Chondrocyte (in vitro differentiated cells): ENCODE measurements around the gene OAF. TPM values are rescaled to one million over a fixed set of nuclear protein-coding genes. Genes with fewer than 3 reads are reported as not detected.
A peak's percentile ranks its signal among the peaks of the same experiment; 100 is the strongest.

Experiments
- DNase-seq: peaks from one replicate; pipeline ENCODE4 v3.0.0; 2021; ENCODE audit warnings: mixed read lengths, low spot score
- H3K27ac Mint-ChIP-seq: one replicate; pipeline ENCODE4 v1.8.0; 2021; ENCODE audit warnings: mild to moderate bottlenecking, moderate library complexity, mixed read lengths; ENCODE audit not compliant: unreplicated experiment
- H3K27me3 Mint-ChIP-seq: 2 replicates; pipeline ENCODE4 v1.8.0; 2021; ENCODE audit warnings: low read depth, mixed read lengths
- H3K36me3 Mint-ChIP-seq: 2 replicates; pipeline ENCODE4 v1.8.0; 2021; ENCODE audit warnings: low read depth, mixed read lengths
- H3K4me1 Mint-ChIP-seq: 2 replicates; pipeline ENCODE4 v1.8.0; 2021; ENCODE audit warnings: low read depth, mild to moderate bottlenecking, mixed read lengths
- H3K4me3 Mint-ChIP-seq: one replicate; pipeline ENCODE4 v1.8.0; 2021; ENCODE audit warnings: mild to moderate bottlenecking, moderate library complexity, mixed read lengths; ENCODE audit not compliant: unreplicated experiment
- H3K9me3 Mint-ChIP-seq: 2 replicates; pipeline ENCODE4 v1.8.0; 2021; ENCODE audit warnings: low read depth, mixed read lengths
- total RNA-seq: library from RNA; stranded (reverse); gene quantifications from 3 replicates; pipeline ENCODE4 v1.2.1, GENCODE V29; 2021
- TF ChIP-seq, protein P1 (sequence below): fragments of 200-600 bp; sonication (generic); IDR thresholded peaks from 2 replicates; pipeline ENCODE4 v1.5.0; 2021; ENCODE audit warnings: antibody characterized with exemption, mild to moderate bottlenecking, moderate library complexity

The OAF gene
- total RNA-seq, 1 donor from 2014 or later: 5.7 TPM

DNA sequence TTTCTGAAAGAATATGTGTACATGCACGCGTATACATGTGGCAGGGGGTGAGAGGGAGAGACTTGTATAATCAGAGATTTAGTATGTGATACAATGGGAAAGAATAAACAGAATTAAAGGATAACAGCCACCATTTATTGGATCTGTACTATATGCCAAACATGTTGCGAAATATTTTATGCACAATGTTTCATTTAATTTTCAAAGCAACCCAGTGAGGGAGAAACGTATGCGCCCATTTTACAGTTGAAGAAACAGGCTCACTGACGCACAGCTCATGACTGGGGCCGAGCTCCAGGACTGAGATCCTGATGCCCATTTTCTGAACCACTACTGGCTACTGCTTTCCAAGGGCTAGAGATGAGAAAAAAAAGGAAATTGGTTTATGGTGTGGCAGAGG, 3.3 kb upstream of the OAF start:
- Mint-ChIP-seq H3K4me3 (no peak overlapping the region), H3K36me3 (peaks cover 3% of the 10 kb centered on the region), H3K9me3 (no peaks in the 10 kb centered on the region), H3K4me1 (peaks cover 15% of the 10 kb centered on the region), H3K27me3 (peaks cover 4% of the 10 kb centered on the region), H3K27ac (no peak overlapping the region)
- TF ChIP-seq, protein P1, sequence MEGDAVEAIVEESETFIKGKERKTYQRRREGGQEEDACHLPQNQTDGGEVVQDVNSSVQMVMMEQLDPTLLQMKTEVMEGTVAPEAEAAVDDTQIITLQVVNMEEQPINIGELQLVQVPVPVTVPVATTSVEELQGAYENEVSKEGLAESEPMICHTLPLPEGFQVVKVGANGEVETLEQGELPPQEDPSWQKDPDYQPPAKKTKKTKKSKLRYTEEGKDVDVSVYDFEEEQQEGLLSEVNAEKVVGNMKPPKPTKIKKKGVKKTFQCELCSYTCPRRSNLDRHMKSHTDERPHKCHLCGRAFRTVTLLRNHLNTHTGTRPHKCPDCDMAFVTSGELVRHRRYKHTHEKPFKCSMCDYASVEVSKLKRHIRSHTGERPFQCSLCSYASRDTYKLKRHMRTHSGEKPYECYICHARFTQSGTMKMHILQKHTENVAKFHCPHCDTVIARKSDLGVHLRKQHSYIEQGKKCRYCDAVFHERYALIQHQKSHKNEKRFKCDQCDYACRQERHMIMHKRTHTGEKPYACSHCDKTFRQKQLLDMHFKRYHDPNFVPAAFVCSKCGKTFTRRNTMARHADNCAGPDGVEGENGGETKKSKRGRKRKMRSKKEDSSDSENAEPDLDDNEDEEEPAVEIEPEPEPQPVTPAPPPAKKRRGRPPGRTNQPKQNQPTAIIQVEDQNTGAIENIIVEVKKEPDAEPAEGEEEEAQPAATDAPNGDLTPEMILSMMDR: no peak
- DNase-seq: no peak

DNA sequence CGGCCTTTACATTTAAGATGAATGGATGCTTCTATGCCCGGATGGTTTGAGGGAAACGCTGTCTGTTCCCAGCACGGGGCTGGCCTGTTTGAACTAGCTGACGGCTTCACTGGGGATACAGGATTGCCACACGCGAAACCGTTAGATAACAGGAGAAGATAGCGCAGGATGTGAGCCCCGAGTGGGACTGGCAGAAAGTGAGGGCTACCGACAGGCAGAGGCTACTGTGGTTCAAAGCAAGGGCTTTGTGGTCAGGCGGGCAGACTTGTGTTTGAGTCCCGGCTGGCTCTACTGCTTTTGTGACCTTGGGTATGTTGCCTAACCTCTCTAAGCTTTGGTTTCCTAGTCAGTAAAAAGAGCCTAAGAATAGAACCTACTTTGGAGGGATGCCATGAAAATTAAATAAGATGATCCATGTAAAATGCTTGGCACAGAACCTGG, 2.8 kb upstream of the OAF start:
- Mint-ChIP-seq H3K36me3 (peaks cover 3% of the 10 kb centered on the region), H3K27ac (no peak overlapping the region), H3K9me3 (no peaks in the 10 kb centered on the region), H3K27me3 (peaks cover 4% of the 10 kb centered on the region), H3K4me3 (no peak overlapping the region), H3K4me1 (peaks cover 15% of the 10 kb centered on the region)
- no peak for DNase-seq
- TF ChIP-seq, protein P1: no peak

DNA sequence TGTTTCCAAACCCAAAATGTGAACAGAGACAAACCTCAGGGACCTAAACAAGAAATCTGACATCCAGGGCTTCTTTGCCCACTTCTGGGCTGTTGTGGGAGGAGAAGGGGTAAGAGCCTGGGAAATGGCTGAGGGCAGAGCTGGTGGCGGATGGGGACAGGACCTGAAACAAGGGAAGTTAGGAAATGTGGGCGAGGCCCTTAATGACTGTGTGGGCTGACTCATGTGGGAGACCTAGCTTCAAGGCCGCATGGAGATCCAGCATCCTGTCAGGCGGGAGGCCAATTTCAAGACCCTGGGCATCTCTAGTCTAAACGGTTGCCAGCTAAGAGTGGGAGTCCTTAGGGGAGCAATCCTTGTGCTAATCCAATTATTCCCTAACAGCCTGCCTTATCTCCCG, 2.1 kb upstream of the OAF start:
- Mint-ChIP-seq H3K27ac (no peak overlapping the region), H3K4me3 (no peak overlapping the region), H3K27me3 (peaks cover 4% of the 10 kb centered on the region), H3K36me3 (peaks cover 3% of the 10 kb centered on the region), H3K4me1 (peaks cover 15% of the 10 kb centered on the region), H3K9me3 (no peaks in the 10 kb centered on the region)
- no peak for DNase-seq
- TF ChIP-seq, protein P1: no peak

DNA sequence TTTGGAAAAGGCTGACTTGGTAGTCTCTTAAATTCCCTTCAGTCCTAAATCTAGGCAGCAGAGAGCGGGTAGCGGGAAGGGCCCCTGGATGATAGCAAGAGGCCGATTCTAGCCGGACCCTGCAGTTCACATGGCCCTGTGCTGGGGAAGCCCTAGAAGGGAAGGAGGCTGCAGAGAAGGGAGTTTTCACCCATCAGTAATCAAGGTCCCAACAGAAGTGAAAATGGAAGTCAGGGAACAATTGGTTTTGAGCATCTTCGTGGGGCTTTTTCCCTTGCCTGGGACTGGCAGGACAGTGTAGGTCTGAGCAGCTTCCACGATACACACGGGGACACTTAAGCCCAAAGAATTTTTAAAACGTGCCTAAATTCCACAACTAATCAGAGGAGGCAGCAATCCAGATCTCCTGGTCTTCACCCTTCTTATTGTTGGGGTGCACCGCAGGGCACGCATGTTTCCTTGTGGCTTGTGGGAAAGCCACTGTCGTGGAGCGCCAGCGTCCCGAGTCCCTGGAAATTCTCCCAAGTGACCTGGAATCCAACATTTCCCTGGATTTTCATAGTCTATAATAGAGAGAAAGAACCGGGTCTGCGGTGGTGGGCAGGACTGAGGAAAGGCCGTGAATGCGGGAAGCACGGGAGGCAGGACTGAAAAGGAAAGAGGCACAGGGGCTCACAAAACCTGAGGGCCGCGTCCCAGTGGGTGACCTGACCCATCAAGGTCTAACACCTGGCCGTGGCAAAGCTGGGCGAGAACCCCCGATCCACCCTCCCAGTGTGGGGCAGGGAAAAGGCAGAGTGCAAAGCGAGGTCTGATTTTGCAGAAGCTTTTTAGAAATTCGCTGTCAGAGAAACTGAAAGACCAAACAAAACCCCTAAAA, 846 bp upstream of the OAF start:
- Mint-ChIP-seq H3K36me3 (peaks cover 1% of the 10 kb centered on the region), H3K27me3 (peaks cover 4% of the 10 kb centered on the region)

DNA sequence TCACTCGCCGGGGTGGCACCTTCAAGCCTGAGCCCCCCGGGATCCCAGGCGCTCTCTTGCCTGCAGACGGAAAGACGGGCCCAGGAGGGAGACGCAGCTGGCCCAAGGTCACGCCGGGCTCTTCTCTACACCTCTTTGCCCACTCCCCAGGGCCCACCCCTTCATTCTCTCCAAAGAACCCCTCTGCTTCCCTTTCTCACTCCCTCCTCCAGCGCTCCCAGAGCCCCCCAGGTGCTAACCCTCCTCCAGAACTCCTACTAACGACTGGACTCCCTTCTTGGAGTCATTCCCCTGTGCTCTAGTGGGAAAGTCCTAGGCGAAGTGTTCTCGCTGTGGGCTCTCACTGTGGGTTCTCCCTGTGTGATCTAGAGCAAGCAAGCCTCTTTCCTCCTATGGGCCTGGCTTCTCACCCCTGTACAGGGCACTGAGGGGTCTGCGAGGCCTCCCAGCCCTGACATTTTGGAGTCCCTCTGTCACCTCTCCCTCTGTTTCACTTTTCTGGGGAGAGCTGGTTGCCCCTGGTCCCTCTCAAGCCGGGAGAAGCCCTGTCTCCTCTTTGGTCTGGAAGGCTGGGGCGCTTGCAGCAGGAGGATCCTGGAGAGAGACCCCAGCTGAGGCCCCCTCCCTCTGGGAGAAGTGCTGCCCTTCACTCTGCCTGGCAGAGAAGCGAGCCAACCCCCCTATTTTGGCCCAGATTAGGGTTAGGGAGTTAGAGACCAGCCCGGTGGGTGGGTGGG, 858 bp downstream of the OAF start:
- TF ChIP-seq, protein P1: no peak
- Mint-ChIP-seq H3K4me3 (peak overlapping the region; percentile 83), H3K27me3 (no peaks in the 10 kb centered on the region), H3K4me1 (peaks cover 20% of the 10 kb centered on the region), H3K9me3 (no peaks in the 10 kb centered on the region), H3K36me3 (no peaks in the 10 kb centered on the region), H3K27ac (peak overlapping the region; percentile 51)
- no peak for DNase-seq

More for the DNA sequence above, 846 bp upstream of the OAF start:
- Mint-ChIP-seq H3K4me1 (peaks cover 15% of the 10 kb centered on the region), H3K4me3 (peak overlapping the region; percentile 77), H3K27ac (peak overlapping the region; percentile 33), H3K9me3 (no peaks in the 10 kb centered on the region)
- TF ChIP-seq, protein P1: no peak
- no peak for DNase-seq
